Neutrophil (primary cell): ENCODE data around the gene PLCD3.

Experiments used
- H3K27ac ChIP-seq: fragments of 200-600 bp; sonication (generic); 2 replicates; pipeline ENCODE4 v1.5.1; 2016; ENCODE audit warnings: mild to moderate bottlenecking, moderate library complexity
- H3K27me3 ChIP-seq: fragments of 200-600 bp; sonication (generic); 2 replicates; pipeline ENCODE4 v1.6.0; 2016; ENCODE audit warnings: mild to moderate bottlenecking
- H3K36me3 ChIP-seq: fragments of 200-600 bp; sonication (generic); 2 replicates; pipeline ENCODE4 v1.5.1; 2017
- H3K4me1 ChIP-seq, 2 experiments: fragments of 200-600 bp in 1 of 2; sonication (generic) in 1 of 2; 1 replicate in 1 of 2; 2 replicates in 1 of 2; pipeline versions ENCODE4 v1.5.1 to v1.6.1; 2013 to 2016; ENCODE audit warnings: low read depth in 1 of 2, low read length in 1 of 2, mild to moderate bottlenecking in 1 of 2, moderate library complexity in 1 of 2; ENCODE audit not compliant: control insufficient read depth in 1 of 2, insufficient read depth in 1 of 2
- H3K4me3 ChIP-seq, 2 experiments: fragments of 200-600 bp in 1 of 2; sonication (generic) in 1 of 2; 1 replicate in 1 of 2; 2 replicates in 1 of 2; pipeline ENCODE4 v1.5.1; 2013 to 2016; ENCODE audit warnings: low read depth in 1 of 2, low read length in 1 of 2, mild to moderate bottlenecking in 1 of 2, moderate library complexity in 1 of 2
- H3K9me3 ChIP-seq: fragments of 200-600 bp; sonication (generic); 2 replicates; pipeline ENCODE4 v1.5.1; 2016
- CTCF ChIP-seq: fragments of 200-600 bp; sonication (generic); IDR thresholded peaks from 2 replicates; pipeline ENCODE4 v1.5.1; 2016; ENCODE audit warnings: antibody characterized with exemption

PLCD3 gene

GRCh38 chr17:45162025-45162687 is 29.8 kb upstream of the PLCD3 start:
- Histone ChIP-seq H3K9me3 (no peaks in the 10 kb centered on the region), H3K36me3 (peaks cover 3% of the 10 kb centered on the region), H3K27ac (peak overlapping the region; percentile 99), H3K4me1 (peaks cover 44 to 48% of the 10 kb centered on the region in 2 experiments), H3K4me3 (peak overlapping the region; percentile 92 to 98), H3K27me3 (no peaks in the 10 kb centered on the region)
- TF ChIP-seq CTCF, result no peak

- Histone ChIP-seq H3K9me3 (no peaks in the 10 kb centered on the region), H3K4me3 (peak within 1 kb of the TSS; percentile 92 to 98), H3K27me3 (no peaks in the 10 kb centered on the region), H3K36me3 (peaks cover 3% of the 10 kb centered on the region), H3K27ac (peak within 1 kb of the TSS; percentile 99), H3K4me1 (peaks cover 44 to 48% of the 10 kb centered on the region in 2 experiments)
- TF ChIP-seq CTCF, result no peak
These were observed 29.1 kb upstream of the PLCD3 start, which contains the start of gene HEXIM2 for GRCh38 chr17:45161288-45162024. HEXIM2 (plus strand) TSS chr17:45161875; CDS start chr17:45162794, 919 bp downstream.

- H3K36me3 ChIP-seq, result peaks cover 9% of the 10 kb centered on the region
- H3K9me3 ChIP-seq, result no peaks in the 10 kb centered on the region
- H3K4me3 ChIP-seq, result peak overlapping the region; percentile 92 to 98
- peaks cover 44 to 50% of the 10 kb centered on the region in 2 experiments for H3K4me1 ChIP-seq
- no peaks in the 10 kb centered on the region for H3K27me3 ChIP-seq
- H3K27ac ChIP-seq, result peak overlapping the region; percentile 99
- TF ChIP-seq CTCF, result no peak
These were observed 28.4 kb upstream of the PLCD3 start for GRCh38 chr17:45160447-45161287.

GRCh38 chr17:45156242-45156641 is 23.9 kb upstream of the PLCD3 start:
- H3K9me3 ChIP-seq, result no peaks in the 10 kb centered on the region
- H3K27ac ChIP-seq, result peak overlapping the region; percentile 69
- no peak overlapping the region for H3K4me3 ChIP-seq
- no peaks in the 10 kb centered on the region for H3K27me3 ChIP-seq
- peaks cover 16% of the 10 kb centered on the region for H3K36me3 ChIP-seq
- H3K4me1 ChIP-seq, result peaks cover 33 to 36% of the 10 kb centered on the region in 2 experiments
- no peak for TF ChIP-seq CTCF

GRCh38 chr17:45155483-45155882 is 23.2 kb upstream of the PLCD3 start:
- TF ChIP-seq CTCF, result no peak
- peaks cover 16% of the 10 kb centered on the region for H3K36me3 ChIP-seq
- no peak overlapping the region for H3K4me3 ChIP-seq
- H3K9me3 ChIP-seq, result no peaks in the 10 kb centered on the region
- H3K4me1 ChIP-seq, result peaks cover 39 to 43% of the 10 kb centered on the region in 2 experiments
- no peaks in the 10 kb centered on the region for H3K27me3 ChIP-seq
- H3K27ac ChIP-seq, result peak overlapping the region; percentile 69
